GM18873 (cell line): ENCODE measurements around the gene KICS2.

Source experiments
- ATAC-seq: cut with Tn5 transposase; IDR thresholded peaks from one replicate; pipeline ENCODE4 v1.9.1; 2021; ENCODE audit warnings: mild to moderate bottlenecking, moderate library complexity, moderate number of reproducible peaks; ENCODE audit not compliant: unreplicated experiment, low FRiP score

KICS2 gene

DNA sequence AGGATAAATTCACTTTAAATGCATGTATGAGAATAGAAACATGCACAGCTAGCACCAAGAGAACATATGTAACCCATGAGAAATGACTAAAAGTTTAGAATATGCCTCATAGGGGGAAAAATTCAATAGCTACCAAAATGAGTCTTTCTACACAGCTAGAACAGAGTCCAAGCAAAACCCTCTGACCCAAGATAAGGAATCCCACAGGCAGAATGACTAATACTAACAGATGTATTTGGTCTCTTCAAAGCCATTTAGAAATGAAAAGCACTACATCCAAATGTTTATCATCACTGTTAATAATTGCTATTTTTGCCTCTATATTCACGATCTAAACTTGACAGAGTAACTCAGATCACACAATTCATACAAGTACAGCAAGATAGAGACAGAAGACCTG is 44.0 kb downstream of the KICS2 start:
- ATAC-seq = no peak

DNA sequence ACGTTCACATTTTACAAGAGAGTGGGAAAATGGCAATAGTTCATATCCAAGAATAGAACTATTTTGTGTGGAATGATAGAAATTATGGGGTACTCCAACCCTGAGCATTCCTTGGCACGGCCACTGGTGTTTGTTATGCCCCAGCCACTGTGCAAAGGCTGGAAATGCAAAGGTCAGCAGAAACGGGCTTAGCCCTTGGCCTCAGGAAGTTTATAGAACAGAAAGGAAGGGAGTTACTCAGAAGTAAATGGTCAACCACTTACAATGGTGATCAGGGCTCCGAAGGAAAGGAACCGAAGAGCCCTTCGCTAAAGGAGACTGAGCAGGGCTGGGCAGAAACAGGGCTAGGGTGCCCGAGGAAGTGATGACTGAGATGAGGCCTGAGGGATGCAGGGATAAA is 45.1 kb downstream of the KICS2 start:
- ATAC-seq = no peak

DNA sequence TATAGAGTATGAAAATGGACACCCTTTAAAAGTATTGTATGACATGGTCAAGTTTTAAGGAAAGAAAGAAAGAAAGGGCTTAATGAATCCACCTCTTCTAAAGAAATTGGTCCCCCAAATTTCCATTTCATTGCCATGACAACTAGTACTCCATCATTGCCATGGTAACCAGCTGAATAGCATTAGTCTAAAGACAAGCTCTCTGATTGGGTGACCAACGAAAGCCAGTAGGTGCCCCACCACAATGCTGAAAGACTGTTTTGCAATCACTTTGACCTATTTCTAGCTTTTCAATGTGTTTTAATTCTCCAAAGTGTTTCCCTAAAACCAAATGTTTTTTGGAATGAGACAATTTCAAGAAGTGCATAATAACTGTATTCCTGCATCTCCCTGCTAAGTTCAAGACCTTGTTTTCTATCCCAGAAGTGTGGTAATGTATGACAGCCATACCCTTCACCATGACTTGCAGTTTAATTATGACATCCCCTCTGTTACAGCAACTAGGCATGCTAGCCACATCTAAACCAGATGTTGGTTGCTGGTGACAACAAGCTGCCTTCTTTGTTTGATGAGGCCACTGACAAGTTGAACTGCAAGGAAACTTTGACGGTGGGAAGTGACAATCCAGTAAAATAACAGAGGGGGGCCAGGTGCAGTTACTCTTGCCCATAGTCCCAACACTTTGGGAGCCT is 46.7 kb downstream of the KICS2 start:
- ATAC-seq = no peak

DNA sequence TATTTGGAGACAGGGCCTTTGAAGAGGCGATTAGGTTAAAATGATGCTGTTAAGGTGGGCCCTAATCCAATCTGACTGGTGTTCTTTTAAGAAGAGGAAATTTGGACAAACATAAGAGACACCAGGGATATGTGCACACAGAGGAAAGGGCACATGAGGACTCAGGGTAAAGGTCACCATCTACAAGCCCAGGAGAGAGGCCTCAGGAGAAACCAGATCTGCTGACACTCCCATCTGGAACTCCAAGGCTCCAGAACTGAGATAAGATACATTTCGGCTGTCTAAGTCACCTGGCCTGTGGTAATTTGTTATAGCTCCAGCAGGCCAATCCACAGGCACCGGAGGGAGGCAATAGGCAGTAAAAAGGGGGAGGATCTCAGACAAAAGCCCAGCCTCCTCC is 48.6 kb downstream of the KICS2 start:
- ATAC-seq = no peak
